A673 (cell line): ENCODE data around the gene ATP6V1C2.

Experiments used
- EZH2 ChIP-seq: fragments of 200-600 bp; sonication (generic); IDR thresholded peaks from 2 replicates; pipeline ENCODE4 v1.6.1; 2017; ENCODE audit warnings: borderline replicate concordance, low read depth, mild to moderate bottlenecking, mixed read lengths, antibody characterized with exemption, low read length; ENCODE audit not compliant: poor library complexity, severe bottlenecking
- TF ChIP-seq, protein P1 (sequence below): fragments of 300-800, 200-600 bp; sonication (generic); conservative IDR thresholded peaks from 2 replicates; pipeline ENCODE4 v1.5.1; 2017; ENCODE audit warnings: low read depth, mild to moderate bottlenecking, antibody characterized with exemption, low read length, moderate library complexity, mixed read lengths

DNA sequence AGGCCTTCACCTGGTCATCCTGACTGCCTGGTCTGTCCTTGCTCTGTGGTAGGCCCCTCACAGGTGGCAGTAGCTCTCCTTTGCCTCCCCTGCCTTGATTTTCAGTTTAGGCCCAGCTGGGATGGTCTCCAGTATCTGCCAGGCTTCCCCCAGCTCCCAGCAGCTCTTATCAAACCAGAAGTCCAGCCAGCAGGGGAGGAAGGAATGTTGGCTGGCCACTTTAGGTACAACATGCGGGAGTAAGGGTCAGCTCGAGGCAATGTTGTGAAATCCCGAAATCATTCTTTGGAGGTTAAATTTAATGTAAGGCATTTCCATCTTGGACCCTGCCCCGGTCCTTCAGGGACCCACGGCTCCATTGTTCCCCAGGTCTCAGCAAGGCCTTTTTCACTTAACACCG is 16.8 kb downstream of the ATP6V1C2 start:
- TF ChIP-seq, protein P1, sequence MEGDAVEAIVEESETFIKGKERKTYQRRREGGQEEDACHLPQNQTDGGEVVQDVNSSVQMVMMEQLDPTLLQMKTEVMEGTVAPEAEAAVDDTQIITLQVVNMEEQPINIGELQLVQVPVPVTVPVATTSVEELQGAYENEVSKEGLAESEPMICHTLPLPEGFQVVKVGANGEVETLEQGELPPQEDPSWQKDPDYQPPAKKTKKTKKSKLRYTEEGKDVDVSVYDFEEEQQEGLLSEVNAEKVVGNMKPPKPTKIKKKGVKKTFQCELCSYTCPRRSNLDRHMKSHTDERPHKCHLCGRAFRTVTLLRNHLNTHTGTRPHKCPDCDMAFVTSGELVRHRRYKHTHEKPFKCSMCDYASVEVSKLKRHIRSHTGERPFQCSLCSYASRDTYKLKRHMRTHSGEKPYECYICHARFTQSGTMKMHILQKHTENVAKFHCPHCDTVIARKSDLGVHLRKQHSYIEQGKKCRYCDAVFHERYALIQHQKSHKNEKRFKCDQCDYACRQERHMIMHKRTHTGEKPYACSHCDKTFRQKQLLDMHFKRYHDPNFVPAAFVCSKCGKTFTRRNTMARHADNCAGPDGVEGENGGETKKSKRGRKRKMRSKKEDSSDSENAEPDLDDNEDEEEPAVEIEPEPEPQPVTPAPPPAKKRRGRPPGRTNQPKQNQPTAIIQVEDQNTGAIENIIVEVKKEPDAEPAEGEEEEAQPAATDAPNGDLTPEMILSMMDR = no peak
- TF ChIP-seq EZH2 = no peak
